GM04503 (cell line): Measurements from ENCODE around the gene BUD13.

Source experiments
- DNase-seq: peaks from one replicate; pipeline ENCODE4 v3.0.0-alpha.2; 2012; ENCODE audit warnings: low read depth

Gene BUD13

DNA sequence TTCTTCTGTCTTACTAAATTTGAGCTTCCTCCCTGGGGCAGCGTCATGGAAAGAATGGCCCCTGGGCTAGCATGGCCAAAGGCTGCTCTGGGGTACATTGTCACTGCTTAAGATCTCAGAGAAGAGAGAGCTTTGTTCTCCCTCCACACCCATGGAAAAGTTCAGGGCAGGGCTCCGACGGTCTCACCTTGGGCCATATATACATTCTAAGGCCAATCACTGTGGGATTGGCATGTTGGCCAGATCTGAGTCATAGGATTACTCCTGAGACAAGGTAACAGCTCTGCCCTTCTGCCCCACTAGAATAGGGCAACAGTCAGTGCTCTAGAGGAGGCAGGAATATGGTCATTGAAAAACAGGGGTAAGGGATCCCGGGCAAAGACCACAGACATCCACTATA lies 56.2 kb downstream of the BUD13 start:
- DNase-seq, result no peak

DNA sequence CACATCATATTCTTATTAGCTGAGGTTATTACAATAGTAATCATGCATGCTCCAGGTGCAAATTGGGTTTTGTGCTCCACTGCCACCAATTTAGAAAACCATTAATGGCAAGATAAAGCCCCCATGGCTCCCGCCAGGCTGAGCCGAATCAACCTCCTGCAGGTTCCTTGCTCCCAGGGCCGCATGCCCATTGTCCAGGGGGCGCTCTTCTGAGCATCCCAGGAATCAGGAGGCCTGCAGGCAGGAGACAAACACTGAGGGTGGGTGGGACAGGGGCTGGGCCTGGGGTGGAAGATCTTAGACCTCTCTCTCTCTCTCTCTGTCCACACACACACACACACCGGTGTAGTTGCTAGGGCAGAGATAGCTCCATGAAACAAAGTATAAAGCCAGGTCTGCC lies 57.4 kb downstream of the BUD13 start:
- no peak for DNase-seq

DNA sequence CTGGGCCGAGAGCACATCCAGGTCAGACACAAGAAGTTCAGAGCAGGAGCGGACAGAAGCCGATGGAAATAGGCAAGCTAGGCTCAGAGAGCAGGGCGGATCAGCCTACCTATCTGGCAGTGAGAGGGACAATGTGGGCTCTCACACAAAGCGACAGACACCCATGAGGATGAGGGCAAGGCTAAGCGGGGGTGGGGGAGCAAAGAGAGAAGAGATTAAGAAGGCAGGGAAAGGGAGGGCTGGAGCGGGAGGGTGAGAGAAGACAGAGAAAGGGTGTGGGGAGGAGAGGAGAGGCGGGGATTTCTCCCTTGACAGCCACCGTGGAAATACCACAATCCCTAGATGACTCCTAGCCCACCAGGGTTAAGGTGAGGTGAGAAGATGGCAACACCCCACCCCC lies 57.9 kb downstream of the BUD13 start:
- no peak for DNase-seq

GRCh38 chr11:116712428-116712827 lies 60.4 kb downstream of the BUD13 start:
- DNase-seq, result no peak

DNA sequence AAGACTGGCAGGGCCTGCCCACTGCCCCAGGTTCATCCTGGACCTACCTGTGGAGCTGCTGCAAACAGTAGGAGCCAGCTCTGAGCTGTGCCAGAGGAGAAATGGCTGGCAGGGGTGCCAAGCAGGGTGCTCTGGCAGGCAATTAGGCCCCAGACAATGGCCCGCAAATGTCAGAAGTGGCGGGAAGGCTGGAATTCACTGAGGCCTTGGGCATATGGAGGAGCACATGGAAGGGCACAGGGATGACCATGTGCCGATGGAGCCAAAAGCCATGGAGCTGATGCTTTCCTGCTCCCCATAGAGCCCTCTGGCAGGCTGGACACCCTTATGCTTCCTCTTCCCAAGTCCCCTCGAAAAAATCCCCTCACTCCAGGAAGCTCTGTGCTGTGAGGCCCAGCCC lies 62.0 kb downstream of the BUD13 start:
- no peak for DNase-seq

DNA sequence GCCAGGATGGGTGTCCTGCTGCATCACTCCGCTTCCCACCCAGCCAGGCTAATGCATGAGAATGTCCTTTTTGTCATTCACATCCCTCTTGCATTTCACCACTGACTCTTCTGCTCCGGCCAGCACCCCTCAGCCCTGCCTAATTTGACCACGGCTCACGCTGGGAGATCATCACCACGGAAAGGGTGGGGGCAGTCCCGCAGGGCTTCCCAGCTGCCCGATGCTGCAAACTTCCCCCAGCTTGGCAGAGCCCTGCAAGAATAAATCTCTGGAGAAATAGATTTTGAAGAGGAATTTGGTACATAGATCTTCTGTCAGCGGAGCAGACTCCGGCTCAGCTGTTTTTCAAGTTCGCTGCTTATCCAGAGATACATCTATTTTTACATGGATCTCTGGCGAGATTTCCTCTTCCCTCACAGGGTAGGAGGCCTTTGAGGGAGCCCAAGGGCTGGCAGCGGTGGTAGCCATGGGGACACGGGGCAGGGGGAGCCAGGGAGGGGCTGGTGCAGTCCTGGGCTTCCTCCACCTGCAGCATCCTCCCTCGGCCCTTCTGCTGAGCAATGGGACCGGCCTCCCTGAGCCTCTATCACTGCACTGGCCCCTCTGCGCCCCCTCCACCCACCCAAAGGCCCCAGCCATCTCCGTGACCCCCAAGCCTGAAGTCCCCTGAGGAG lies 62.6 kb downstream of the BUD13 start:
- no peak for DNase-seq

- no peak for DNase-seq
Observed at GRCh38 chr11:116707746-116708145, 65.0 kb downstream of the BUD13 start.

- DNase-seq, result no peak
Observed at GRCh38 chr11:116707161-116707629, 65.6 kb downstream of the BUD13 start.

- DNase-seq, result no peak
Observed at GRCh38 chr11:116703421-116703820, 69.4 kb downstream of the BUD13 start.

- DNase-seq, result no peak
Observed at GRCh38 chr11:116702772-116703385, 69.9 kb downstream of the BUD13 start.

DNA sequence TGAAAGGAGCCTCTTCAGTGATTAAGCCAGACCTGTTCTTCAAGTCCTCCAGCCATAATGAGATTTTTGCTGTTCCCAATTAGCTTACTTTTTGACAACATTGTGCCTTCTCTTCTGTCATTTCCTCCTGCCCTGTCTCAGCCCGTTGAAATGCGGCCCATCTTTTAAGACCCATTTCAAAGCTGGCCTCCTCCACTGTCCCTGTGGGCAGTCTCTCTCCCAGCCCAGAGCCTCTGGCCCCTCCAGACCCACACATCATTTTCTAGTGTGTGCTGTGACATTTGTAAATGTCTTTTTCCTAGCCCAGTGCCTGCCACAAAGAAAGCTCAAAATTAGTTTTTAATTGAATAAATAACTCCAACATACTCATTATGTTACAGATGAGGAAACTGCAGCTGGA lies 70.9 kb downstream of the BUD13 start:
- no peak for DNase-seq

GRCh38 chr11:116701297-116701801 lies 71.4 kb downstream of the BUD13 start:
- no peak for DNase-seq

DNA sequence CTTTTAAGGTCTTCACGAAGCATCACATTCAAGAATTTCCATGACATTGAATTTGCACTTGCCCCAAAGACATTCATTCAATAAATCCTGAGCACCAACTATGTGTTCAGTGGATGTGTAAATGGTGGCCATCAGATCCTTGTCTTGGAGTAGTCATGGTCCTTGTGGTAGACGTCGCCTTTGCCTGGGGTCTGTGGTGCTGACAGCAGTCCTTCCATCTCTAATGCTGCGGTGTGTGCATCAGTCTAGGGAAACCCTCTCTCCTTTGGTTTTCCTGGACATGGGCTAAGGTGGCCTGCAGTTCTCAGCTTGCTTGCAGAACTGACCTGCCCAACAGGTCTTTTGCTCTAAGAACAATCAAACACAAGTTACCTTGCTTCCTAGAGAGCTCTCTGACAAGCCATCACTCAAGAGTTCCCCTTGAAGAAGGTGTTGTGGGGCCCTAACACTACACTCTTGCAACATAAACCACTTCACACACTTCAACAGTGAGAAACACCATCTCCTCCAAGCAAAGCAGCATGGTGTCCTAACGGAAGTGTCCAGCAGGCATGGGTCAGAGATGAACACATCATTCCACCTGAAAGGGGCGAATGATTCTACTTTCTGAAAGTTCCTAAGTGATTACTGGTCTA lies 72.1 kb downstream of the BUD13 start:
- DNase-seq, result no peak
